Astrocyte of the cerebellum (primary cell): Measurements from ENCODE around the gene DPYSL4.

ENCODE experiments used
- DNase-seq: peaks from one replicate; pipeline ENCODE4 v3.0.0-alpha.2; 2011; ENCODE audit warnings: low read depth
- H3K4me3 ChIP-seq: 2 replicates; pipeline ENCODE4 v1.5.1; 2011; ENCODE audit warnings: mild to moderate bottlenecking, low read depth, low read length, moderate library complexity
- in situ Hi-C: cut with HindIII; loops from 2 replicates; pipeline ENCODE4 v1.10.0; 2017; ENCODE audit warnings: low sequenced_read_pairs
- TF ChIP-seq, protein P1 (sequence below): IDR thresholded peaks from 2 replicates; pipeline ENCODE4 v1.5.1; 2012; ENCODE audit warnings: low read length, low read depth, moderate library complexity, mild to moderate bottlenecking; ENCODE audit errors: missing control alignments

Gene DPYSL4

DNA sequence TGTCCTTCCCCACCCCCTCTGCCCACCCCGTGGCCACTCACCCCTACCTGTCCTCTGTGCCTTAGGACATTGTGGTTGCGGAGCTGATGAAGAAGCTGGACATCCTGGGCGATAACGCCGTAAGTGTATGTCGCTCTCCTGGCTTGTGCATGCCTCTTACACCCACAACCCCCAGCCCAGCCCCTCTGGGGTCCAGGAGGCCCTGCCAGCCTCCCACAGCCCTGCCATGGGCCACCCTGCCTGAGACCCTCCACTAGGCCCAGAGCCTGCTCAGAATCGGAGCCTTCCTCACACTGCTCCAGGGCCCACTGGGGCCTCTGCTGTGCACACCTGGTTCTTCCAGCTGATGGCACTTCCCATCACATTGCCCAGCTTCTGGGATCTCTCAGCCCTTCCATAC is 36.8 kb upstream of the DPYSL4 start:
- H3K4me3 ChIP-seq, result no peak overlapping the region
- DNase-seq, result no peak
- TF ChIP-seq, protein P1, sequence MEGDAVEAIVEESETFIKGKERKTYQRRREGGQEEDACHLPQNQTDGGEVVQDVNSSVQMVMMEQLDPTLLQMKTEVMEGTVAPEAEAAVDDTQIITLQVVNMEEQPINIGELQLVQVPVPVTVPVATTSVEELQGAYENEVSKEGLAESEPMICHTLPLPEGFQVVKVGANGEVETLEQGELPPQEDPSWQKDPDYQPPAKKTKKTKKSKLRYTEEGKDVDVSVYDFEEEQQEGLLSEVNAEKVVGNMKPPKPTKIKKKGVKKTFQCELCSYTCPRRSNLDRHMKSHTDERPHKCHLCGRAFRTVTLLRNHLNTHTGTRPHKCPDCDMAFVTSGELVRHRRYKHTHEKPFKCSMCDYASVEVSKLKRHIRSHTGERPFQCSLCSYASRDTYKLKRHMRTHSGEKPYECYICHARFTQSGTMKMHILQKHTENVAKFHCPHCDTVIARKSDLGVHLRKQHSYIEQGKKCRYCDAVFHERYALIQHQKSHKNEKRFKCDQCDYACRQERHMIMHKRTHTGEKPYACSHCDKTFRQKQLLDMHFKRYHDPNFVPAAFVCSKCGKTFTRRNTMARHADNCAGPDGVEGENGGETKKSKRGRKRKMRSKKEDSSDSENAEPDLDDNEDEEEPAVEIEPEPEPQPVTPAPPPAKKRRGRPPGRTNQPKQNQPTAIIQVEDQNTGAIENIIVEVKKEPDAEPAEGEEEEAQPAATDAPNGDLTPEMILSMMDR, result no peak
- in situ Hi-C loops, result no loop called here

DNA sequence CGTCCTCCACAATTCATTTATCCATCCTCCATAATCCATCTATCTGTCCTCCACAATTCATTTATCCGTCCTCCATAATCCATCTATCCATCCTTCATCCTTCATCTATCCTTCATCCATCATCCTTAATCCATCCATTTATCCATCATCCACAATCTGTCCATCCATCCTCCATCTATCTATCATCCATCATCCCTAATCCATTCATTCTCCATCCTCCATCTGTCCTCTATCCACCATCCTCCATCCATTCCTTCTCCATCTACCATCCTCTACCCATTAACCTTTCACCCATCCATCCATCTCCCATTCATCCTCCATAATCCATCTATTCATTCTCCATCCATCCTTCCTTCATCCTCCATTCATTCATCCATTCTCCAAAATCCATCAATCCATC is 36.0 kb upstream of the DPYSL4 start:
- DNase-seq, result no peak
- H3K4me3 ChIP-seq, result no peak overlapping the region
- in situ Hi-C loops, result no loop called here
- TF ChIP-seq, protein P1, result no peak

DNA sequence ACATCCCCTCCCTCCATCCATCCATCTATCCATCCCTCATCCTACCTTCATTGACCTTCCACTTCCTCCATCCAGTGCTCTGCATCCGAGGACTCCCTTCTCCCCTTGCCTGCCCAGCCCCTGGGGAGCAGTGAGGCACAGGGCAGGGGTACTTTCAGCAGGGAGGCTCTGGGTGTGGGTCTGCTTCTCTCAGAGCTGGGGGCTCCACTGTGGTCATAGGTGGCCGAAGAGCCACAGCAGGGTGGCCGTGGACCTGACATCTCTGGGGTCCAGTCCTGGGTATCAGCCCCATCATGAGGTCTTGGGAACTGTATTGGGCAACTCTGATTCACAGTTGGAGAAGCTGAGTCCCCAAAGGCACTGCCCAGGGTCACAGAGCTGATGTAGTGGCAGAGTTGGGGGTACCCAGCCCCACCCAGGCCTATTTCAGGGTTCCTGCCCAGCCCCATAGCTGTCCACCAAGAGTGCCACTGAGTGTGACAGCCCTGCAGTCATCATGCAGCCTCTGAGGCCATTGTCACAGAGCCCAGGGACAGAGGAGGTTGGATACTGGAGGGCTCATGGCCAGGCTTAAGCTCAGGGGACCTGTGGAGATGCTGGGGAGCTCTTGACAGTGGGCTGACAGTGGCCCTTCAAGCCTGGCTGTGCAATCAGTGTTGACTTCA is 35.3 kb upstream of the DPYSL4 start:
- in situ Hi-C loops, result no loop called here
- TF ChIP-seq, protein P1, result no peak
- no peak overlapping the region for H3K4me3 ChIP-seq

GRCh38 chr10:132151951-132152505 is 34.7 kb upstream of the DPYSL4 start:
- in situ Hi-C loops, result no loop called here
- H3K4me3 ChIP-seq, result no peak overlapping the region
- TF ChIP-seq, protein P1, result no peak
- no peak for DNase-seq

More for the DNA sequence above, 35.3 kb upstream of the DPYSL4 start:
- DNase-seq, result no peak

- TF ChIP-seq, protein P1, result no peak
- DNase-seq, result no peak
- H3K4me3 ChIP-seq, result no peak overlapping the region
- in situ Hi-C loops, result no loop called here
These were observed 33.7 kb upstream of the DPYSL4 start for GRCh38 chr10:132152896-132153580.

- no peak for DNase-seq
- TF ChIP-seq, protein P1, result no peak
- H3K4me3 ChIP-seq, result no peak overlapping the region
- in situ Hi-C loops, result no loop called here
These were observed 33.0 kb upstream of the DPYSL4 start for GRCh38 chr10:132153616-132154217.
